ENCODE data around the gene LRMDA. TPM values are rescaled to one million over a fixed set of nuclear protein-coding genes. Genes with fewer than 3 reads are reported as not detected.
A peak's percentile ranks its signal among the peaks of the same experiment; 100 is the strongest.

Gene LRMDA
- total and polyA plus RNA-seq, 2 of the 4 experiments (the other 2 are of a cell fraction) = 0.07 TPM; not detected in 1

DNA sequence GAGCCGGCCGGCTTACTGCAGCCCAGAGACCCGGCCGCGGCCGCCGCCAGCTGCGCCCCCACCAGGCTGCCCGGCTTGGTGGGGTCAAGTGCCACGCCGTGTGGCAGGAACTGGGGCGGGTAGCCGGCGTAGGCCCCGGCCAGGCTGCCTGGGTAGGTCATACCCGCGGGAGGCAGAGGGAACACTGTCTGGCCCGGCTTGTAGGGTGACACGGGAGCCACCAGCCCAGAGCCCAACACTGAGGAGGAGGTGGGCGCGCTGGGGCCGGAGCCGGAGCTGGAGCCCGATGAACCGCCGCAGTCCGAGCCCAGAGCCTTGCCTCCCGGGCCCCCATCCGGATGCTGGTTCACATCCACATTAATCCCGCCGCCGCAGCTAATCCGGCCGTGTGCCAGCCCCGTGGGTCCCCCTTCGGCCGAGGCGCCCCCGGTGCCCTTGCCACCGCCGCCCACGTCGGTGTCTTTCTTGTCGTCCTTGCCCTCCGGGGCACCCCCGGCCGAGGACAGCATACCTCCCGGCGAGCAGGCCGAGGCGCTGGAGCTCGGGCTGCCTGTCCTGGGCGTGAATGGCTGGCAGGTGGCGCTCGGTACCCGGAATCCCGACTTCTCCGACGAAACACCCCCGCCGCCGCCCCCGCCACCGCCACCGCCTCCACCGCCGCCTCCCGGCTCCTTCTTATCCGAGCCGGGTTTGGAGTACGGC, 31.8 kb upstream of the LRMDA start:
- Histone ChIP-seq H3K27me3 (ENCODE audit: control insufficient read depth, insufficient read depth, low read length) (0 out of 2 replicates have a peak, but pooled peaks cover 3% of the 10 kb centered on the region), H3K27ac (ENCODE audit: insufficient read depth, low read length) (peak overlapping the region; percentile 100), H3K36me3 (ENCODE audit: control insufficient read depth, insufficient read depth, low read length) (peaks cover 27% of the 10 kb centered on the region), H3K9me3 (ENCODE audit: control insufficient read depth, insufficient read depth, low read length) (no peaks in the 10 kb centered on the region), H3K14ac (replicated peaks; ENCODE audit: low read depth, low read length) (no peak overlapping the region; the same call in 1 of the 2 replicates), H2AK5ac (ENCODE audit: low read depth, low read length) (peak overlapping the region; percentile 74; the same call in 1 of the 2 replicates), H4K91ac (ENCODE audit: insufficient read depth, low read depth, low read length) (peak overlapping the region; percentile 89), H2BK120ac (ENCODE audit: low read depth, low read length) (peak overlapping the region; percentile 61), H3K4me3 (ENCODE audit: insufficient read depth, low read depth, low read length) (peak overlapping the region; percentile 99), H3K79me1 (ENCODE audit: low read depth in 1 of 2, low read length in 2 of 2) (peaks cover 3 to 17% of the 10 kb centered on the region in 2 experiments; a peak in 3 of 4 replicates), H4K5ac (ENCODE audit: low read depth, low read length) (no peak overlapping the region), H2AFZ (replicated peaks; ENCODE audit: low read length, poor library complexity) (peak overlapping the region; percentile 99), H4K8ac (ENCODE audit: low read depth in 2 of 2, low read length in 2 of 2) (peak overlapping the region in 1 of 2 experiments; percentile 2; a peak in 1 of 4 replicates), H3K4me1 (ENCODE audit: control insufficient read depth, insufficient read depth, low read length) (peaks cover 13% of the 10 kb centered on the region; the same call in 1 of the 2 replicates), H3K23ac (ENCODE audit: low read depth, low read length) (no peak overlapping the region), H2AK9ac (replicated peaks; ENCODE audit: low read depth, low read length, poor library complexity) (peak overlapping the region; percentile 83), H2BK20ac (ENCODE audit: low read depth, low read length) (no peak overlapping the region), H2BK5ac (ENCODE audit: low read depth, low read length, poor library complexity, severe bottlenecking) (peak overlapping the region; percentile 83), H3K9ac (ENCODE audit: low read depth, low read length) (peak overlapping the region; percentile 99), H3K4ac (ENCODE audit: low read depth, low read length) (peak overlapping the region; percentile 75; the same call in 1 of the 2 replicates), H4K20me1 (ENCODE audit: insufficient read depth, low read length) (peaks cover 16% of the 10 kb centered on the region; the same call in 1 of the 2 replicates), H3K9me1 (ENCODE audit: insufficient read depth, low read length) (peaks cover 5% of the 10 kb centered on the region; the same call in 1 of the 2 replicates), H3K18ac (ENCODE audit: low read depth, low read length) (no peak overlapping the region; the same call in 1 of the 2 replicates), H3K56ac (ENCODE audit: extremely low read depth, insufficient read depth, low read length) (no peak overlapping the region; the same call in 1 of the 2 replicates), H3K4me2 (ENCODE audit: low read depth, low read length) (peak overlapping the region; percentile 89; the same call in 1 of the 2 replicates), H2BK15ac (ENCODE audit: low read depth, low read length) (no peak overlapping the region)
- WGBS, 2 experiments (ENCODE audit: extremely low coverage in 2 of 2, insufficient read length in 1 of 2) = 1% methylated on average over 21 of the region's 71 CpGs; no CpG with 5 or more reads in 1 of the 2 experiments
- dilution Hi-C loops (cut with HindIII; ENCODE audit: low sequenced_read_pairs, unreplicated experiment) = no loop called here
- CTCF ChIA-PET = interaction anchor here (0.6 to 1.0 kb wide), 3 partner anchors 292 to 628 kb away, joined by 3 to 4 read pairs (median 3); no protein-coding TSS in a partner anchor
- ATAC-seq (ENCODE audit: low read depth) = no peak
- BruUV-seq (replicated peaks) = no TSS peak
- POLR2A ChIA-PET (ENCODE audit: unreplicated experiment) = no interaction called here
- intact Hi-C loops (cut with micrococcal nuclease) = loop anchor here (2.0 to 10.0 kb wide), 8 partner anchors 287 to 1713 kb away; partner anchors contain the start of gene SAMD8
- DNase-seq = peak; percentile 69
- in situ Hi-C loops (cut with MboI; ENCODE audit: low sequenced_read_pairs) = loop anchor here (5.0 to 25.0 kb wide), 6 partner anchors 105 to 1713 kb away; no protein-coding TSS in a partner anchor
- TF ChIP-seq, protein P1, sequence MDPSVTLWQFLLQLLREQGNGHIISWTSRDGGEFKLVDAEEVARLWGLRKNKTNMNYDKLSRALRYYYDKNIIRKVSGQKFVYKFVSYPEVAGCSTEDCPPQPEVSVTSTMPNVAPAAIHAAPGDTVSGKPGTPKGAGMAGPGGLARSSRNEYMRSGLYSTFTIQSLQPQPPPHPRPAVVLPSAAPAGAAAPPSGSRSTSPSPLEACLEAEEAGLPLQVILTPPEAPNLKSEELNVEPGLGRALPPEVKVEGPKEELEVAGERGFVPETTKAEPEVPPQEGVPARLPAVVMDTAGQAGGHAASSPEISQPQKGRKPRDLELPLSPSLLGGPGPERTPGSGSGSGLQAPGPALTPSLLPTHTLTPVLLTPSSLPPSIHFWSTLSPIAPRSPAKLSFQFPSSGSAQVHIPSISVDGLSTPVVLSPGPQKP (IDR thresholded peaks at IDR 0.05; ENCODE audit: borderline replicate concordance, low read depth, low read length) = no peak
- TF ChIP-seq FOS (IDR thresholded peaks at IDR 0.05; ENCODE audit: low read depth, low read length) (no peak), RCOR1 (IDR thresholded peaks at IDR 0.05; ENCODE audit: insufficient replicate concordance, low read length) (no peak), RAD21 (IDR thresholded peaks at IDR 0.05; ENCODE audit: low read length) (peak; percentile 54), CHD1 (IDR thresholded peaks at IDR 0.05; ENCODE audit: low read depth, low read length) (no peak), CEBPB (IDR thresholded peaks at IDR 0.05; ENCODE audit: low read depth, low read length) (no peak), MAFK (IDR thresholded peaks at IDR 0.05; ENCODE audit: low read depth, low read length) (no peak), BHLHE40 (IDR thresholded peaks at IDR 0.05; ENCODE audit: low read depth, low read length) (no peak), SMC3 (IDR thresholded peaks at IDR 0.05; ENCODE audit: low read depth, low read length) (0 out of 2 replicates have a peak, but pooled peaks have one; percentile 32), POLR2A (IDR thresholded peaks at IDR 0.05; ENCODE audit: low read depth, low read length) (no peak), MXI1 (IDR thresholded peaks at IDR 0.05; ENCODE audit: borderline replicate concordance, low read depth, low read length) (no peak)
- TF ChIP-seq, protein P2, sequence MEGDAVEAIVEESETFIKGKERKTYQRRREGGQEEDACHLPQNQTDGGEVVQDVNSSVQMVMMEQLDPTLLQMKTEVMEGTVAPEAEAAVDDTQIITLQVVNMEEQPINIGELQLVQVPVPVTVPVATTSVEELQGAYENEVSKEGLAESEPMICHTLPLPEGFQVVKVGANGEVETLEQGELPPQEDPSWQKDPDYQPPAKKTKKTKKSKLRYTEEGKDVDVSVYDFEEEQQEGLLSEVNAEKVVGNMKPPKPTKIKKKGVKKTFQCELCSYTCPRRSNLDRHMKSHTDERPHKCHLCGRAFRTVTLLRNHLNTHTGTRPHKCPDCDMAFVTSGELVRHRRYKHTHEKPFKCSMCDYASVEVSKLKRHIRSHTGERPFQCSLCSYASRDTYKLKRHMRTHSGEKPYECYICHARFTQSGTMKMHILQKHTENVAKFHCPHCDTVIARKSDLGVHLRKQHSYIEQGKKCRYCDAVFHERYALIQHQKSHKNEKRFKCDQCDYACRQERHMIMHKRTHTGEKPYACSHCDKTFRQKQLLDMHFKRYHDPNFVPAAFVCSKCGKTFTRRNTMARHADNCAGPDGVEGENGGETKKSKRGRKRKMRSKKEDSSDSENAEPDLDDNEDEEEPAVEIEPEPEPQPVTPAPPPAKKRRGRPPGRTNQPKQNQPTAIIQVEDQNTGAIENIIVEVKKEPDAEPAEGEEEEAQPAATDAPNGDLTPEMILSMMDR (conservative IDR thresholded peaks at IDR 0.05; ENCODE audit: low read depth, low read length) = peak; percentile 46
- TF ChIP-seq, protein P3, sequence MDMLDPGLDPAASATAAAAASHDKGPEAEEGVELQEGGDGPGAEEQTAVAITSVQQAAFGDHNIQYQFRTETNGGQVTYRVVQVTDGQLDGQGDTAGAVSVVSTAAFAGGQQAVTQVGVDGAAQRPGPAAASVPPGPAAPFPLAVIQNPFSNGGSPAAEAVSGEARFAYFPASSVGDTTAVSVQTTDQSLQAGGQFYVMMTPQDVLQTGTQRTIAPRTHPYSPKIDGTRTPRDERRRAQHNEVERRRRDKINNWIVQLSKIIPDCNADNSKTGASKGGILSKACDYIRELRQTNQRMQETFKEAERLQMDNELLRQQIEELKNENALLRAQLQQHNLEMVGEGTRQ (IDR thresholded peaks at IDR 0.05; ENCODE audit: low read depth, low read length) = no peak

All from IMR-90 (cell line).